H1 (cell line): Measurements from ENCODE around the gene FCRLA. TPM values are rescaled to one million over a fixed set of nuclear protein-coding genes. Genes with fewer than 3 reads are reported as not detected.
"Not testable (repeated sequence)": the region's sequence is repeated elsewhere in the genome, so short reads cannot be mapped to it uniquely, and the experiment has no call there.

ENCODE experiments used
- CTCF ChIA-PET: fragments of 300-600 bp; sonication (Branson Sonifier 250); formaldehyde crosslinking; loops from one replicate; lab custom pipeline; 2021; ENCODE audit not compliant: partially characterized antibody; lab: Charles Lee
- POLR2A ChIA-PET: fragments of 300-600 bp; sonication (Branson Sonifier 250); formaldehyde crosslinking; loops from one replicate; lab custom pipeline; 2021; ENCODE audit warnings: inconsistent platforms; ENCODE audit not compliant: partially characterized antibody; lab: Charles Lee
- DNase-seq, 2 experiments: peaks; one replicate each; pipeline versions ENCODE4 v3.0.0 to v3.0.0-alpha.2; 2010 to 2022; ENCODE audit warnings: low spot score in 2 of 2, low read depth in 1 of 2, mixed read lengths in 1 of 2
- FAIRE-seq: peaks from 2 replicates; lab custom pipeline; 2011; peaks lifted over from hg19 to GRCh38; lab: Jason Lieb, UNC
- H2AFZ ChIP-seq: 2 replicates; pipeline ENCODE4 v1.8.1; 2012; ENCODE audit warnings: low read length, inconsistent platforms
- H2AK5ac ChIP-seq: 2 replicates; pipeline ENCODE4 v1.6.1; 2013; ENCODE audit warnings: low read depth, low read length
- H2BK120ac ChIP-seq: replicated peaks from 2 replicates; pipeline ENCODE3; 2013; ENCODE audit warnings: low read depth, low read length, inconsistent platforms
- H2BK12ac ChIP-seq: 2 replicates; pipeline ENCODE4 v1.6.1; 2013; ENCODE audit warnings: low read depth, low read length
- H2BK15ac ChIP-seq: 2 replicates; pipeline ENCODE4 v1.6.1; 2013; ENCODE audit warnings: low read length
- H2BK20ac ChIP-seq: 2 replicates; pipeline ENCODE4 v1.6.1; 2013; ENCODE audit warnings: low read length
- H2BK5ac ChIP-seq: 2 replicates; pipeline ENCODE4 v1.6.1; 2013; ENCODE audit warnings: low read depth, low read length
- H3K14ac ChIP-seq: 2 replicates; pipeline ENCODE4 v1.6.1; 2013; ENCODE audit warnings: inconsistent platforms; ENCODE audit not compliant: insufficient read length
- H3K18ac ChIP-seq: 2 replicates; pipeline ENCODE4 v1.6.1; 2013; ENCODE audit warnings: low read length; ENCODE audit errors: extremely low read depth
- H3K23ac ChIP-seq: 2 replicates; pipeline ENCODE4 v1.6.1; 2013; ENCODE audit warnings: inconsistent platforms; ENCODE audit not compliant: insufficient read length
- H3K23me2 ChIP-seq: 2 replicates; pipeline ENCODE4 v1.6.1; 2013; ENCODE audit warnings: low read depth, low read length
- H3K27ac ChIP-seq: 2 replicates; pipeline ENCODE4 v1.6.1; 2011; ENCODE audit warnings: low read depth, low read length, inconsistent platforms
- H3K27me3 ChIP-seq, 4 experiments: replicated peaks in 1 of 4; 1 replicate in 1 of 4; 2 replicates in 3 of 4; pipeline versions ENCODE4 v1.6.1 to v1.8.1; 2011 to 2013; ENCODE audit warnings: low read length in 3 of 4, mild to moderate bottlenecking in 3 of 4, inconsistent platforms in 2 of 4, mixed read lengths in 2 of 4, moderate library complexity in 1 of 4; ENCODE audit not compliant: control insufficient read depth in 3 of 4, insufficient read depth in 3 of 4; ENCODE audit errors: extremely low read depth in 1 of 4
- H3K36me3 ChIP-seq, 4 experiments: 2 replicates each; pipeline versions ENCODE4 v1.6.1 to v1.8.1; 2011 to 2013; ENCODE audit warnings: mild to moderate bottlenecking in 4 of 4, low read length in 3 of 4, moderate library complexity in 2 of 4, control low read depth in 1 of 4, inconsistent platforms in 1 of 4; ENCODE audit not compliant: insufficient read depth in 4 of 4, control insufficient read depth in 2 of 4
- H3K4ac ChIP-seq: replicated peaks from 2 replicates; pipeline ENCODE3; 2013; ENCODE audit warnings: low read length, low read depth, mixed read lengths, inconsistent platforms; ENCODE audit not compliant: insufficient read length
- H3K4me1 ChIP-seq, 4 experiments: replicated peaks in 1 of 4; 1 replicate in 1 of 4; 2 replicates in 3 of 4; pipeline versions ENCODE4 v1.6.1 to v1.8.1; 2011 to 2013; ENCODE audit warnings: low read length in 3 of 4, inconsistent platforms in 2 of 4, mixed read lengths in 1 of 4; ENCODE audit not compliant: insufficient read depth in 4 of 4, control insufficient read depth in 3 of 4
- H3K4me2 ChIP-seq, 2 experiments: 2 replicates each; pipeline versions ENCODE4 v1.6.1 to v1.8.1; 2011 to 2013; ENCODE audit warnings: low read depth in 2 of 2, low read length in 2 of 2, control low read depth in 1 of 2, inconsistent platforms in 1 of 2, mild to moderate bottlenecking in 1 of 2; ENCODE audit not compliant: insufficient read depth in 1 of 2
- H3K4me3 ChIP-seq, 4 experiments: fragments of 200-600, 300-600 bp in 1 of 4; sonication (generic), shearing (Covaris generic), sonication (Bioruptor Twin) in 1 of 4; 2 replicates each; pipeline versions ENCODE4 v1.5.1 to v1.8.1; 2011 to 2016; ENCODE audit warnings: low read length in 4 of 4, low read depth in 3 of 4, control low read depth in 2 of 4, inconsistent platforms in 2 of 4, mild to moderate bottlenecking in 2 of 4, mixed read lengths in 1 of 4, moderate library complexity in 1 of 4; ENCODE audit not compliant: insufficient read depth in 2 of 4; ENCODE audit errors: extremely low read depth in 1 of 4
- H3K56ac ChIP-seq: replicated peaks from 2 replicates; pipeline ENCODE3; 2013; ENCODE audit warnings: low read depth, mild to moderate bottlenecking, mixed read lengths, low read length, inconsistent platforms; ENCODE audit not compliant: insufficient read length
- H3K79me1 ChIP-seq: 2 replicates; pipeline ENCODE4 v1.6.1; 2013; ENCODE audit warnings: low read depth, low read length, control low read depth
- H3K79me2 ChIP-seq, 2 experiments: 2 replicates each; pipeline versions ENCODE4 v1.6.1 to v1.8.1; 2012 to 2013; ENCODE audit warnings: low read length in 2 of 2, mild to moderate bottlenecking in 2 of 2, inconsistent platforms in 1 of 2; ENCODE audit not compliant: insufficient read depth in 2 of 2, control insufficient read depth in 1 of 2
- H3K9ac ChIP-seq, 4 experiments: replicated peaks in 1 of 4; 1 replicate in 1 of 4; 2 replicates in 3 of 4; pipeline versions ENCODE4 v1.6.1 to v1.8.1; 2011 to 2013; ENCODE audit warnings: low read depth in 3 of 4, low read length in 3 of 4, control low read depth in 2 of 4, mild to moderate bottlenecking in 2 of 4, moderate library complexity in 2 of 4, inconsistent platforms in 1 of 4; ENCODE audit errors: extremely low read depth in 1 of 4
- H3K9me3 ChIP-seq, 2 experiments: 2 replicates each; pipeline versions ENCODE4 v1.6.1 to v1.8.1; 2012 to 2013; ENCODE audit warnings: mild to moderate bottlenecking in 2 of 2, moderate library complexity in 2 of 2, control low read depth in 1 of 2, inconsistent platforms in 1 of 2, low read depth in 1 of 2, low read length in 1 of 2, mixed read lengths in 1 of 2; ENCODE audit not compliant: insufficient read depth in 2 of 2
- H4K20me1 ChIP-seq, 2 experiments: replicated peaks in 1 of 2; 2 replicates each; pipeline versions ENCODE3 to v1.8.1; 2011 to 2013; ENCODE audit warnings: inconsistent platforms in 2 of 2, low read length in 2 of 2, mild to moderate bottlenecking in 1 of 2; ENCODE audit not compliant: insufficient read depth in 2 of 2, control insufficient read depth in 1 of 2
- H4K5ac ChIP-seq: 2 replicates; pipeline ENCODE4 v1.6.1; 2013; ENCODE audit warnings: low read length, low read depth, mixed read lengths, inconsistent platforms; ENCODE audit not compliant: insufficient read length
- H4K8ac ChIP-seq: 2 replicates; pipeline ENCODE4 v1.8.0; 2013; ENCODE audit warnings: mild to moderate bottlenecking, moderate library complexity, low read length, inconsistent platforms; ENCODE audit not compliant: insufficient read depth; ENCODE audit errors: extremely low read depth
- H4K91ac ChIP-seq: replicated peaks from 2 replicates; pipeline ENCODE3; 2013; ENCODE audit warnings: low read length, mixed read lengths, inconsistent platforms; ENCODE audit not compliant: insufficient read length
- SP4 ChIP-seq: IDR thresholded peaks from 2 replicates; pipeline ENCODE4 v1.6.1; 2012; ENCODE audit warnings: low read length, inconsistent platforms
- WGBS, 2 experiments: shearing (Covaris generic) in 1 of 2; methylation state at CpG; one replicate each; pipeline versions ENCODE4 v1.1.6 to v1.1.7; 2013 to 2015; ENCODE audit warnings: low lambda C conversion rate in 2 of 2, mixed read lengths in 2 of 2, inconsistent platforms in 1 of 2, low coverage in 1 of 2, missing lambda C conversion rate in 1 of 2; ENCODE audit not compliant: insufficient replicate concordance in 2 of 2, insufficient coverage in 1 of 2, insufficient read length in 1 of 2; ENCODE audit errors: extremely low coverage in 1 of 2, missing lambda C conversion rate in 1 of 2; 5-methylcytosine and 5-hydroxymethylcytosine counted together
- polyA plus RNA-seq, 7 experiments: library from polyadenylated mRNA; depleted of rRNA in 3 of 7; stranded (reverse) in 5 of 7; unstranded in 2 of 7; fragments of >200 nt in 5 of 7; fragments of 200-250 nt in 2 of 7; gene quantifications; 1 replicate in 5 of 7; 2 replicates in 1 of 7; 4 replicates in 1 of 7; pipeline versions ENCODE4 v1.2.1 to v1.2.3, GENCODE V29; 2011 to 2013; ENCODE audit warnings: missing spikeins in 2 of 7, mixed read lengths in 2 of 7
- total RNA-seq: library from RNA; stranded (reverse); fragmentation: NEBNext Ultra II Directional; extraction: Animal tissue kit (Norgen Biotek cat#: 25700); gene quantifications from 2 replicates; pipeline ENCODE4 v1.2.1, GENCODE V29; 2021

Gene FCRLA
- total and polyA plus RNA-seq, 2 of the 8 experiments (the other 6 are each of a cell fraction or from before 2014, with no cell fraction given), result not detected

GRCh38 chr1:161691846-161692245, 15.2 kb upstream of the FCRLA start (continued):
- no peak for TF ChIP-seq SP4

- not testable (repeated sequence) for H3K9ac ChIP-seq, H2BK120ac ChIP-seq, H2BK12ac ChIP-seq, H3K27ac ChIP-seq, H3K79me1 ChIP-seq, H3K79me2 ChIP-seq, H3K4me1 ChIP-seq, H3K23ac ChIP-seq, H3K4ac ChIP-seq, H3K9me3 ChIP-seq, H3K14ac ChIP-seq, FAIRE-seq, H3K18ac ChIP-seq, H3K4me3 ChIP-seq, H4K8ac ChIP-seq, H4K20me1 ChIP-seq, H3K56ac ChIP-seq, H3K4me2 ChIP-seq, H4K91ac ChIP-seq, H3K23me2 ChIP-seq, DNase-seq, H2BK20ac ChIP-seq, H4K5ac ChIP-seq, H2AFZ ChIP-seq, H2BK15ac ChIP-seq, H2BK5ac ChIP-seq, H3K36me3 ChIP-seq, H2AK5ac ChIP-seq, H3K27me3 ChIP-seq
- WGBS, 2 experiments, result 82% methylated on average over 13 of the region's 14 CpGs; no CpG with 5 or more reads in 1 of the 2 experiments
- CTCF ChIA-PET, result interaction anchor here (1.6 kb wide), 1 partner anchor 15 kb away, joined by 4 read pairs; no protein-coding TSS in a partner anchor
- POLR2A ChIA-PET, result interaction anchor here (0.7 kb wide), 1 partner anchor 45 kb away, joined by 3 read pairs; no protein-coding TSS in a partner anchor
Measured at GRCh38 chr1:161693020-161693712, 13.9 kb upstream of the FCRLA start.
